GM18526 (cell line): ENCODE data around the gene ACTN2.

Source experiments
- POLR2A ChIP-seq: IDR thresholded peaks from 3 replicates; pipeline ENCODE4 v1.6.1; 2011; ENCODE audit not compliant: insufficient read length; ENCODE audit errors: extremely low read depth

Gene ACTN2

DNA sequence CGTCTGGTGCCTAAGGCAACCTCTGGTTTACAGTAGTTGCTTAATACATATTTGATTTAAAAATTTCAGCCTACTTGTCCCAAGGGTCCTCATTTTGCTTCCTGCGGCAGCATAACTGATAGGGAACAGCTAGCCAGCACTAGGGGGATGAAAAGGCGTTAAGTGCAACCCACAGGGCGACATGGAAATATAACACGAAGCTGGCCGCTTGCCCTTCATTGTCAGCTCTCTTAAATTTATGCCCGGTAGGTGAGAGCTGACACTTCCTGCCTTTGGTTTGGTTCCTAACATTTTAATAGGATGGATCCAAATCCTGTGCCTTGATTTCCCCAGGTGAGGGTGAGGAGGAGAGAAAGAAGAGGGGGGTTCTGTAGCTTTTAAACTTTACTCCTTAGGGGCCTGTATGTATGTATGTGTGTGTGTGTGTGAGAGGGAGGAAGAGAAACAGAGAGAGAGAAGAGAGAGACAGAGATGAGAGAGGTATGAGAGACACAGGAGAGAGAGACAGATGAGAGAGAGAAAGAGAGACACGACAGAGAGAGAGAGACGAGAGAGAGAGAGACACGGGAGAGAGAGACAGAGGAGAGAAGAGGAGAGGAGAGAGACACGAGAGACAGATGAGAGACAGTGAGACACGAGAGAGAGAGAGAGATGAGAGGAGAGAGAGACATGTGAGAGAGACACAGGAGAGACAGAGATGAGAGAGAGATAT lies 938 bp upstream of the ACTN2 start:
- no peak for TF ChIP-seq POLR2A

DNA sequence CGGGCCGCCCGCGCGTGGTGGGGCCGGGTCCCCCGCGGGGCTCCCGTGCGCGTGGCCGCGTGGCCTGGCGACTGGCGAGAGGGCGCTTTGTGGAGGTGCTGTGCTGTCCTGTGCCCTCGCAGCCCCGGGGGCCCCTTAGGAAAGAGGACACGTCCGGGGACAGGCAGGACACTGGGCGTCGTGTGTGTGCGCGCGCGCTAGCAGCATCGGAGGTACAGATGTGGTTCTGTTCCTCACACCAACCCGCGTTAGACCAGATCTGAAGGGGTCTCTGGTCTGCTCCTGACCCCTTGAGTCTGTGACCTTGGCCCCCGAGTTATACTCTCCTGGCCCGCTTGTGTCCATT lies 489 bp downstream of the ACTN2 start:
- TF ChIP-seq POLR2A, result no peak

DNA sequence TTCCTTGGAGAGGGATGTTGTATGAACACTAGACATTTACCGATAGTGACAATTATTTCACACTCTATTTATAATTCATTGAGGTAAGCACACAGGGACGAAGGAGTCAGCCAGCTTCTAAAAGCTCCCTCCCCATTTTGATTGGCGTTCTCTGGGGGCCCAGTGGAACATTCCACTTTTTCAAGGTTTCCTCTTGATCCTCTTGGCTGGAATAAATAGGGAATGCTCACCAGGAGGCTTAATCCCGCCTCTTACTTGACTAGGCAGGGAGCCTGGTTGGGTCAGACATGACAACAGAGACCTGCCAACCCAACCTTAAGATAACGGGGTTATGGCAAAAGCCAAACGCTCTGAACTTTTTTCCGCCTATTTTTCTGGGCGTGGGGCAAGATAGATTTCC lies 974 bp downstream of the ACTN2 start:
- TF ChIP-seq POLR2A, result no peak

DNA sequence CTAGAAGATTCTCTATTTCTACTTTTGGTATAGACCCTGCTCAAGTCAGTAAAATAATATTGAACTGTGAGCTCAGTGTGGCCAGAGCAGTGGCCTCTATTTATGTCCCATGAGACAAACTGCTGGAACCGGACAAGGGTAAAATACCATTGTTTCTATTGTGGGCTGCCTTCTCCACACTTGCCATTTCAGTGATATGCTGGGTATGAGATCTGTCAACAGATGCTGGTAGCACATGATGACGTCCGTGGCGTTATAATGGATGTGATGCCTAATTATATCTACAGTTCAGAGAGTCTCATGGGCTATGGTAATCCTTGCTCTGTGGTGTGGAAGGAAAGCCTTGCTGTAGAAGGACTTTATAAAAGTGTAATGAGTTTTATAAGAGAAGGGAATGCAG lies 2.4 kb downstream of the ACTN2 start:
- no peak for TF ChIP-seq POLR2A

DNA sequence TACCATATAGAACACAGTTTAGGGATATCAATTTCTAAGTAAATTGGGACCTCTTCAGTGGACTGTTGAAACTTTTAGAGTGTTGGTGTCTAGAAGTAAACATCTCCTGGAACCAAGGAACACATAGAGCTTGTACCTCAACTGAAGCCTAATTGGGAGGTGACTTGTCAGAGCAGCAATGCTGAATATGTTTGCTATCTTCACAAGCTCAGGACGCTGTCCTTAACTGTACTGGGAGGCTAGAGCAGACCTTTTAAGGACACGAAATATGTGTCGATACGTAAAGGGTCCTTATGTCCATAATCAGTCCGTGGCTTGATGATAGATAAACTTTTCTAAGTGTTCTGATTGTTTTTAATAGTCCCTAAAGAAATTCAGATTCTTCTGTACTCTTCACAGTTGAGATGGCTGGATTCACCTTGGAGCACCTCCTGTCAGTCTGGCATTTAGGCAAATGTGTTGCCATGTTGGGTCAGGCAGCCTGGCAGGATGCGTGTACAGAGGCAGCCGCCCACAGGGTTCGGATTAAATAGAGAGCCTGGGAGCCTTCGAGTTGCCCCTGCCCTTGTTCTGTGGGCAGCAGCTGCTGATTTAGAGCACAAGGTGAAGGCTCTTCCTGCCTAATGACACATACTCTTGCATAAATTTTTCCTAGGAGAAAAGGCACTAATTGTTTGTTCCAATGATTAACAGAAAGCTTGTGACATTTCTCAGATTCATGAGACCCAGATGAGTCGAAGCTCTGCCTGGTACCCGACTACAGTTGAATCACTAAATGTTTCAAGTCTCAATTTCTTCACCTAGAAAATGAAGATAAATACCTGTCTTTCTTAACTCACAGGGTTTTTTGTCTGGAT lies 3.6 kb downstream of the ACTN2 start:
- no peak for TF ChIP-seq POLR2A

DNA sequence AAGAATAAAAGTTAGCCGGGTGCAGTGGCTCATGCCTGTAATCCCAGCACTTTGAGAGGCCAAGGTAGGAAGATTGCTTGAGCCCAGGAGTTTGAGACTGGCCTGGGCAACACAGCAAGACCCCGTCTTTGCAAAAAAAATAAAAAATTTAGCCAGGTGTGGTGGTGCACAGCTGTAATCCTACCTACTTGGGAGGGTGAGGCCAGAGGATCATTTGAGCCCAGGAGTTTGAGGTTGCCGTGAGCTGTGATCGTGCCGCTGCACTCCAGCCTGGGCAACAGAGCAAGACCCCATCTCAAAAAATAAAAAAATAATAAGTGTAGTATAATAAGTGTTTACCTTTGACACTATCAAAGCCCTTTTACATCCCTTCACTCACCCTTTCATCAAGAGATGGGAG lies 5.0 kb downstream of the ACTN2 start:
- no peak for TF ChIP-seq POLR2A

DNA sequence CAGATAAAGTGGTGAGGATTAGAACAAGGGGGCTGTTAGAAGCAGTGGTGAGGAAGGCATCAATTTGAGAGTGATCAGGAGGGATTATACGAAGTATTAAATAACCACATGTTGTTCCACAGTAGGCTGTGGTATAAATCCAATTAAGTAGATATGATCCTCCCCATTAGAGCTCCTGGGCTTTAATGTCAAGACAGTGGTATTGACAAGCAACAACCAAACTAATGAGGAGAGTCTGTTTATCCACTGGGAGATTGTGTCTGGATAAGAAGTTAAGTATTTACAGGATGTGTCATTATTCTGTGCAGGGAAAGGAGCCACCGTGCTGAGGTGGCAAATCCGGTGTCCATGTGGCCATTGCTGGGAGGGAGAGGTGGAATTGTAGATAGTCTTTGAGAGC lies 5.8 kb downstream of the ACTN2 start:
- TF ChIP-seq POLR2A, result no peak

DNA sequence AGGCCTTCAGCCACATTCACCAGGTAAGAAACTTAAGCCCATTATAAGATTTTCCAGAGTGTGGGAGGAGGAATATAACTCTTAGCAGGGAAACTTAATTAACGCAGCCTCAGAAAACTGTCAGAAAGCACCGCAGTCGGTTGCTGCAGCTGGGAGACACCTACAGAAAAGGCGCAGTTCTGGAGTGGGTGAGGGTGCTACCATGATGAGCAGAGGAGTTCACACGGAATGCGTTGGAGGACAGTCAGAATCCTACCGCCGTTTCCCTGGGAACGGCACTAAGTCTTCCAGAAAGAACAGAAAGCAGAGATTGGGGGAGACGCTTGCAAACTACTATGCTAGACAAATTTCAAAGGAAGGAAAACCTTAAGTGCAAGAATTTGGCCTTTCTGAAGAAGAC lies 6.4 kb downstream of the ACTN2 start:
- no peak for TF ChIP-seq POLR2A

DNA sequence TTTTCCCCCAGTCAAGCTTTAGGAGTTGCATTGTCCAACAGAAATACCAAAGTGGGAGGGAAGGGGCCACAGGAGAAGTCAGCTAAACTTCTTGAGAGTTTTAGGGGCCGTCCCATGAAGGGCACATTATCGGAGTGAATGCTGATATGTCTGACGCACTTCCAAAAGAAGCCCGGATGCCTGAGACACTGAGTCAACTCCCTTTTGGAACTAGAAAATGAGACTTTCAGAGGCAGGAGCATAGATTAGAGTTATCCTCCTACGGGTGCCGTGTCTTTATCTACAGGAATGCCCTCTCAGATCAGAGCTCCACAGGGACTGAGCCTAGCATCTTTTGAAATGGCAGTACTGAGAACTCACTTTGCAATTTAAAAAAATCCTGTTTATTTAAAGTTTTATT lies 13.1 kb downstream of the ACTN2 start:
- no peak for TF ChIP-seq POLR2A

DNA sequence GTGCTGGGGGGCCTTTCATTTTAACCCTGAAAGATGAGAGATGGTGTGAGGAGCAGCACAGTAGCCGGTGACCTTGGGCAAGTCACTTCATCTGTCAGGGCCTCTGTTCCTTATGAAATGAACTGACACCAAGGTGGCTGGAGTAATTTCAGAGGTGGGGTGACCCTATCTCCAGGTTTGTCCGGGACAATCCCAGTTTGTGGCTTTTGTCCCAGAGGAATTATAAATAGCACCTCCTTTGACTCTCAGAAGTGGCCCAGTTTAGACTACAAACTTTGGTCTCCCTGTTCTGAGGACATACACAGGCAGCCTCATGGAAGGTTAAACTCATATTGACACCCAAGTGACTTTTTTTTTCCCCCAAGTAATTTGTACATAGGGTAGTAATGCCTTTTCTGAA lies 14.6 kb downstream of the ACTN2 start:
- TF ChIP-seq POLR2A, result no peak

DNA sequence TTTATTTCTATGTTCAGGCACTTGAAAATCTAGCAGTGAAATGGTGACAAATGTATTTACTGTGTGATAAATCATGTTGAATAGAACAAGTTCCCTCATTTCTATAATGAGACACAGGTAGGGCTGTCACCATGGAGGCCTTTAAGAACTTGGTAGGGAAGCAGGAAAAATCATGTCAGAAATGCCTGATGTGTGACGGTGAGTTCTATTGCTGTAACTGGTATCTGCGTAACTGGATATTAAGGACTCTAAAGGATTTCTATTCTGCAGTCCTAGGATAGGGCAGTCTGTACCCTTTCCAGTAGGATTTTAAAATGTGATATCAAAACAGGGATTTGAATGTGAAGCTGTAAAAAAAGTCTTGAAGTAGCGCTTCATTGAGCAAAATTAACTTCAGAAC lies 15.5 kb downstream of the ACTN2 start:
- TF ChIP-seq POLR2A, result no peak

DNA sequence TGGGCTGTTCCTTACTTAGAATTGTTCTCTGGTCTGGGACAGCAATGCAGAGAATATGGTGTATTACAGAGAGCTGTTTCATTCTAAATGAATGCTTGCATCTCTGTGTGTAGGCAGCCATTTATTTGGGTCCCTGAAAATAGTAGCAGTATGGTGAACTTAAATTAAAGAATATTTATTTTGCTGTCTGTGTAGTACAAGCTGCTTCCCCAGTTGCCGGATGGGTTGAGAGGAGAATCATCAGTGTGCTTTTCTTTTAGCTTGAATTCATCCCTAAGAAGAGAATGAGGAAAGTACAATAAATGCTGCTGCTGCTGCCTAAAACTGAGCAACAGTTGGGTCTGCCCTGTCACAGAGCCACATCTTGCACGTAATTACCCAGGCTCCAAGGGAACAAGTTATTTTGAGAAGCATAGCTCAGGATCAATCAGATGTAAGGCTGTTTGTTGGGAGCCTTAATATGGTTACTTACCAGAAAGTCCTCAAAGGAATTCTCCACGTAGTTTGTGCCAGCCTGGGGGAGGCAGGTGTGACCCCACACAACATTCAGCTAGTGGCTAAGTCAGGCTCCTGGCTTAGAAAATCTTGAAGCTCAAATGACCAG lies 16.6 kb downstream of the ACTN2 start:
- no peak for TF ChIP-seq POLR2A

DNA sequence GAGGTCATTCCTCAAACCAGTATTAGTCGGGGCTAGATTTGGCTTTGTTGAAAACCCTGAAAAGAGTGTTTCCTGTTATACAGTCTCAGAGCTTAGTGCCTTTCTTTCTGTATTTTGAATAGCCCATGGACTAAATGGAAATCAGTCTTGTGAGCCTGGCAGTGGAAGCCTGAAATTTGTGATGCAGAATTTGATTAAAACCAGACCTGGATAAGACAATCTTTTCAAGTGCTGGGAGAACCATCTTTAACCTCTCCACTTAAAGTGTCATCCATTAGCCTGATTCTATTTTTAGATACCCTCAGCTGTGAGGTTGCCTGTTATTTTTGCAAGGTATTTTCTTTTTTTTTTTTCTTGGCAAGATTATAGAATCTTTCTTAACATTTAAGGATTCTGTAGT lies 19.5 kb downstream of the ACTN2 start:
- TF ChIP-seq POLR2A, result no peak

DNA sequence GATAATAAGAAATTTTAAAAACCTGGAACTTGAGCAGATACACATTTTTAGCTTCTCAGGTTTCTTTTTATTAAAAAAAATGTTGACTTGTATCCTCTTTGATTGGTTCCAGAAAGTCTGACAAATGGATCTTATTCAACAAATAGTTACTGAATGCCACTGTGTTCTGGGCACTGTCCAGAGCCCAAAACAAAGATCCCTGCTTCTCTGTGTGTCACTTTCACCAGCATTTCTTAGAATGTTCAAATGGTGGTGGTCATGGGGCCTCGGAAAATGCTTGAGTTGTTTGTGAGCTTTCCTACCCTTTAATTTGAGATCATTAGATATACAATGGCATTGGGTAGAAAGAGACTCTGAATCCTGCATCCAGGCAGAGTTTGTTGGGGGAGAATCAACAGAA lies 19.9 kb downstream of the ACTN2 start:
- TF ChIP-seq POLR2A, result no peak

DNA sequence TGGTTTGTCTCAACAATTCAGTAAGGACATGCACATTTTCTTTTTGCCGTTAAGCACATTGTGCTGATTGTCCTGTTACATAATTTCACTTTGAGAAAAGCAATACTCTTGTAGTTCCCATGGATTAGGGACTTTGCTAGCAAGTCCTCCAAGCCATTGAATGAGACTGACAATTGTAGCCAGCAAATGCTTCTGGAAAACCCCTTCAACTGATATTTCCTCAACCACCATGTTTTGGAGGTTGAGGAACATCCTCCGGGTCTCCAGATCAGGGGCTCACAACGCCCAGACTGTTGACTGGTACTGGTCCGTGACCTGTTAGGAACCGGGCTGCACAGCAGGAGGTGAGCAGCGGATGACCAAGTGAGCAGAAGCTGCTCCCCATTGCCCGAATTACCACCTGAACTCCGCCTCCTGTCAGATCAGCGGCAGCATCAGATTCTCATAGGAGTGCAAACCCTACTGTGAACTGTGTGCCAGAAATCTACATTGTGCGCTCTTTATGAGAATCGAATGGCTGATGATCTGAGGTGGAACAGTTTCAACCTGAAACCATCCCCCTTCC lies 24.1 kb downstream of the ACTN2 start:
- no peak for TF ChIP-seq POLR2A

DNA sequence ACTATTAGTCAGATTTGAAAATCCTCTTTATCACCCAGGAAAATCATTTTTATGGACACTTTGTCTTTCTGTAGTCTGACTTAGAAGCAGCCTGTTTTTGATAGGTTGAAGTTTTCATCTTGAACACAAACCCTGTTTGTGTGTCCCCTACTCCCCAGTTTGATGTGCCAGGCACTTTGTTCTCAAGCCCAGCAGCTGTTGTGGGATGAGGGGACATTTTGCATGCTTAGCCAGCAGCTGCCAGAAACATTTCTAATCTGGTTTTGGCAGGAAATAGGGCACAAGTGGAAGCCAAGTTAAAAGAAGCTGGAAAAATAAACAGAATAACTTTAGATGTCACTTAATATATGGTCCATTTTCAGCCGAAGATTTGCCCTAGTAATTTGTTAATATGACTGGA lies 29.9 kb downstream of the ACTN2 start:
- TF ChIP-seq POLR2A, result no peak
